Adrenal gland (tissue), 12 donors: Measurements from ENCODE around the gene ERC1. TPM values are rescaled to one million over a fixed set of nuclear protein-coding genes. Genes with fewer than 3 reads are reported as not detected.

Experiments
- DNase-seq, 7 donors: peaks; one replicate each; pipeline ENCODE4 v3.0.0-alpha.2; 2019 to 2020
- H3K27ac ChIP-seq, 5 donors: fragments of 200-600 bp; sonication (generic) in 4 of 5; 1 replicate in 3 of 5; 2 replicates in 2 of 5; pipeline versions ENCODE4 v1.5.1 to v1.8.0; 2016 to 2020; ENCODE audit warnings: mild to moderate bottlenecking in 1 of 5
- H3K27me3 ChIP-seq: fragments of 200-600 bp; 2 replicates; pipeline ENCODE4 v1.8.0; 2021
- H3K36me3 ChIP-seq, 2 donors: fragments of 200-600 bp; replicated peaks in 1 of 2; 1 replicate in 1 of 2; 2 replicates in 1 of 2; pipeline versions ENCODE4 v1.5.1 to v1.8.0; 2018 to 2022
- H3K4me1 ChIP-seq, 2 donors: fragments of 200-600 bp; replicated peaks in 1 of 2; 1 replicate in 1 of 2; 2 replicates in 1 of 2; pipeline versions ENCODE4 v1.5.1 to v1.8.0; 2018 to 2021
- H3K4me3 ChIP-seq, 4 donors: fragments of 200-600 bp; sonication (generic) in 3 of 4; one replicate each; pipeline ENCODE4 v1.5.1; 2016 to 2018
- H3K9me3 ChIP-seq, 3 donors: fragments of 200-600 bp; sonication (generic) in 1 of 3; replicated peaks in 1 of 3; 1 replicate in 2 of 3; 2 replicates in 1 of 3; pipeline versions ENCODE4 v1.5.1 to v1.8.0; 2016 to 2021
- CTCF ChIP-seq, 6 experiments: fragments of 450-650 bp in 4 of 6; fragments of 200-600 bp in 2 of 6; sonication (generic) in 1 of 6; IDR thresholded peaks; 1 replicate in 5 of 6; 2 replicates in 1 of 6; pipeline versions ENCODE4 v1.5.1 to v1.8.0; 2016 to 2021; ENCODE audit warnings: antibody characterized with exemption in 6 of 6, mild to moderate bottlenecking in 2 of 6, moderate library complexity in 1 of 6
- POLR2A ChIP-seq, 2 donors: fragments of 450-650 bp; IDR thresholded peaks; one replicate each; pipeline ENCODE4 v1.6.1; 2017; ENCODE audit warnings: antibody characterized with exemption in 2 of 2, mild to moderate bottlenecking in 2 of 2, moderate library complexity in 1 of 2
- WGBS, 4 donors: extraction: QIAGEN DNeasy Blood & Tissue Kit in 2 of 4; methylation state at CpG; one replicate each; pipeline versions ENCODE4 v1.1.5 to v1.1.7; 2013 to 2017; 5-methylcytosine and 5-hydroxymethylcytosine counted together
- intact Hi-C, 2 donors: fragments of 100-400 bp; cut with DNase I; formaldehyde crosslinking; loops; one replicate each; pipeline versions ENCODE4 v1.14.1 to v1.15.0; 2022 to 2023
- polyA plus RNA-seq, 3 donors: library from polyadenylated mRNA; stranded (reverse); fragments of 200-250 nt in 2 of 3; fragments of 350-450 nt in 1 of 3; fragmentation: Illumina TruSeq in 1 of 3; extraction: RNeasy Lipid Tissue Mini Kit (QIAGEN cat#74804) in 1 of 3; gene quantifications; one replicate each; pipeline ENCODE4 v1.2.3, GENCODE V29; 2013 to 2014
- total RNA-seq, 9 donors: library from RNA; depleted of rRNA in 4 of 9; stranded (reverse); fragments of >200 nt in 4 of 9; fragments of 120-200 nt in 1 of 9; fragmentation: NEBNext Ultra II Directional in 1 of 9; extraction: Animal tissue kit (Norgen Biotek cat#: 25700) in 1 of 9; gene quantifications; one replicate each; pipeline versions ENCODE4 v1.1.0 to v1.2.4, GENCODE V29; 2013 to 2023
- donor health status: healthy with polysubstance abuse.
- donor health status: Bipolar disorder and iron deficiency.
- donor health status: DM: yes; HTN: yes; CAD: no.
- donor health status: DM: no; HTN: no; CAD: no.
- donor health status: DM: no; HTN: no; CAD: no.
- donor health status: DM: yes; HTN: yes; CAD: no.

Gene ERC1
- total and polyA plus RNA-seq, 12 donors = 4.1 to 79.5 (median 40.2) TPM

DNA sequence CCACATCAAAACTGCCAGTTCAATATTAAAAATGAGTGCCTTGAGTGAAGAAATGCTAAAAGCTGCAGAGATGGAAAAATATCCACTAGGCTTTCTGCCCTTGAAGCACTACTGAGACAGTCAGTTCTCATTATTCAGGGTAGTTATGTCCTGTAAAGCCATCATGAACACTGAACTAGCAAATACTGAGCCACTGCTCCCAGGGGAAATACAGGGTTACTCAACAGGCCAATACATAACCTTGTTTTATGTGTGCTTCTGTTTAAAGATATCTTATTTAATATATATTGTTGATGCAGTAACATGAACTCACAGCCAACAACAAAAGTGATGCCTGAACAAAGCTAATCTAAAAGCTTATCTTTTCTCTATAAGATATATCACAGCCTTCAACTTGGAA lies 44.8 kb upstream of the ERC1 start:
- intact Hi-C loops = loop anchor here (5.0 to 10.0 kb wide), 4 partner anchors 111 to 381 kb away; no protein-coding TSS in a partner anchor
- no peak for TF ChIP-seq POLR2A (IDR thresholded peaks at IDR 0.05)
- no peak for TF ChIP-seq CTCF (IDR thresholded peaks at IDR 0.05)
- no peak for DNase-seq
- H3K4me3 ChIP-seq = no peak overlapping the region
- H3K9me3 ChIP-seq = no peaks in the 10 kb centered on the region
- H3K4me1 ChIP-seq = peaks cover 0 to 16% of the 10 kb centered on the region in 2 donors
- peaks cover 0 to 11% of the 10 kb centered on the region in 2 donors for H3K36me3 ChIP-seq
- H3K27me3 ChIP-seq = no peaks in the 10 kb centered on the region
- no peak overlapping the region for H3K27ac ChIP-seq

- Histone ChIP-seq H3K9me3 (no peaks in the 10 kb centered on the region), H3K36me3 (peaks cover 0 to 10% of the 10 kb centered on the region in 2 donors), H3K27ac (no peak overlapping the region), H3K27me3 (no peaks in the 10 kb centered on the region), H3K4me3 (no peak overlapping the region), H3K4me1 (peaks cover 0 to 16% of the 10 kb centered on the region in 2 donors)
- 70 to 81% (median 74%) methylated on average over 6 of the region's 6 CpGs for WGBS, 4 donors
- TF ChIP-seq POLR2A (IDR thresholded peaks at IDR 0.05) (no peak), CTCF (IDR thresholded peaks at IDR 0.05) (no peak)
- intact Hi-C loops = loop anchor here (5.0 to 10.0 kb wide), 4 partner anchors 112 to 382 kb away; no protein-coding TSS in a partner anchor
- no peak for DNase-seq
Observed at GRCh38 chr12:946631-947030, 44.4 kb upstream of the ERC1 start.

DNA sequence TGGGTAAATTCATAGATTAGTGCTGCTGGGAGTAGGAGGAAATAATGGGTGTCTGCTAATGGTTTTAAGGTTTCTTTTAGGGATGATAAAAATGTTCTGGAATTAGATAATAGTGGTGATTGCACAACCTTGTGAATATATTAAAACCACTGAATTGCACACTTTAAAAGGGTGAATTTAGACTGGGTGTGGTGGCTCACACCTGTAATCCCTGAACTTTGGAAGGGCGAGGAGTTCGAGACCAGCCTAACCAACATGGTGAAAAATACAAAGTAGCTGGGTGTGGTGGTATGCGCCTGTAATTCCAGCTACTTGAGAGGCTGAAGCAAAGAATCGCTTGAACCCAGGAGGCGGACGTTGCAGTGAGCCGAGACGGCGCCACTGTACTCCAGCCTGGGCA lies 42.8 kb upstream of the ERC1 start:
- TF ChIP-seq CTCF (IDR thresholded peaks at IDR 0.05) (peak in 1 of 6 experiments; percentile 1), POLR2A (IDR thresholded peaks at IDR 0.05) (no peak)
- Histone ChIP-seq H3K27me3 (no peaks in the 10 kb centered on the region), H3K4me1 (peaks cover 0 to 16% of the 10 kb centered on the region in 2 donors), H3K36me3 (peaks cover 0 to 5% of the 10 kb centered on the region in 2 donors), H3K9me3 (no peaks in the 10 kb centered on the region), H3K27ac (peak overlapping the region in 1 of 5 donors; percentile 75), H3K4me3 (peak overlapping the region in 1 of 4 donors; percentile 81)
- DNase-seq = no peak
- intact Hi-C loops = loop anchor here (5.0 to 10.0 kb wide), 4 partner anchors 113 to 383 kb away; no protein-coding TSS in a partner anchor
- 92 to 95% (median 93%) methylated on average over 9 of the region's 9 CpGs for WGBS, 4 donors

DNA sequence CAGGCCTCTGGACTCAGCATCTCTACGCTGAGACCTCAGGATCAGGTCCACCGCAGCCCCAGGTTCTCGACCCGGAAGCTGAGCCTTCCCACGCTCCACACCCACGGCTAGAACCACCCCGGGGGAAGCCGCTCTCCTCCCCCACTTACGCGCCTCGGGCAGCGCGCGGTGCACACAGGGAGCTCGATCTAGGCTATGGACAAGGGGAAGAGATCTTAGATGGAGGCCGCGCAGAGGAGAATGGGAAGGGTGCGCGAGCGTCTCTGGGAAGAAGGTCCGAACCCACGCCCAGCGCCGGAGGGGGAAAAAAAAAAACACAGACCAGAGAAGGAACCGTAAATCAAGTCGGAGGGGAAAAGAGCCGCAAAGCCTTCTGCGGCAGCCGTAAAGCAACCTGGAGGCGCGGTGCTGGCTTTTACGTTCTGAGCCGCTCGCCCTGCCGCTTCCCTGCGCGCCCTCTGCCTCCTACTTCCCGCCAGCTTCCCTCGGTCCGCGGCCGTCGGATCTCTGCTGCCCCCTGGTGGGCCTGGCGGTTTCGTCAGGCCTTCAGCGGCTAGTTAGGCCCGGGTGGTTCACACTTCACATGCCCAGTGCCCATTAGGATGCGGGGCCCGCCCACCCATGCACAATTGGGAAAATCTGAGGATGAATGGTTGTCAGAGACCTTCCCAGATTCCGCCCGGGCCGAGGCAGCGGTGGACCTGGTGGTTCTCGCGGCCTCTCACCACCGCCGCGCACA lies 41.4 kb upstream of the ERC1 start, which contains the start of gene RAD52:
TSS of gene RAD52 (minus strand) at position 242 of the 739 bp plus-strand sequence. CDS start 16,636 bp downstream, outside the sequence.
- no peaks in the 10 kb centered on the region for H3K27me3 ChIP-seq
- peaks cover 0 to 16% of the 10 kb centered on the region in 2 donors for H3K4me1 ChIP-seq
- no peaks in the 10 kb centered on the region for H3K9me3 ChIP-seq
- peak; percentile 96 to 100 (median 99) for TF ChIP-seq CTCF (IDR thresholded peaks at IDR 0.05)
- TF ChIP-seq POLR2A (IDR thresholded peaks at IDR 0.05) = peak; percentile 74 to 85
- intact Hi-C loops = loop anchor here (5.0 to 10.0 kb wide), 5 partner anchors 115 to 385 kb away; partner anchors contain the start of gene WNK1 (in 1 of the 2)
- 0 to 1% (median 1%) methylated on average over 11 to 58 of the region's 58 CpGs for WGBS, 4 donors
- peak; percentile 96 to 99 (median 97) for DNase-seq
- H3K27ac ChIP-seq = peak within 1 kb of the TSS; percentile 75 to 90 (median 87)
- no peaks in the 10 kb centered on the region for H3K36me3 ChIP-seq
- H3K4me3 ChIP-seq = peak within 1 kb of the TSS; percentile 48 to 94 (median 72)
